GM12873 (cell line): Measurements from ENCODE around the gene TNFRSF1A.

ENCODE experiments used
- TF ChIP-seq, protein P1 (sequence below): IDR thresholded peaks from 2 replicates; pipeline ENCODE4 v1.5.1; 2012; ENCODE audit warnings: low read depth, mild to moderate bottlenecking, moderate library complexity, low read length, control low read depth; ENCODE audit not compliant: insufficient read depth; ENCODE audit errors: missing control alignments

TNFRSF1A gene

DNA sequence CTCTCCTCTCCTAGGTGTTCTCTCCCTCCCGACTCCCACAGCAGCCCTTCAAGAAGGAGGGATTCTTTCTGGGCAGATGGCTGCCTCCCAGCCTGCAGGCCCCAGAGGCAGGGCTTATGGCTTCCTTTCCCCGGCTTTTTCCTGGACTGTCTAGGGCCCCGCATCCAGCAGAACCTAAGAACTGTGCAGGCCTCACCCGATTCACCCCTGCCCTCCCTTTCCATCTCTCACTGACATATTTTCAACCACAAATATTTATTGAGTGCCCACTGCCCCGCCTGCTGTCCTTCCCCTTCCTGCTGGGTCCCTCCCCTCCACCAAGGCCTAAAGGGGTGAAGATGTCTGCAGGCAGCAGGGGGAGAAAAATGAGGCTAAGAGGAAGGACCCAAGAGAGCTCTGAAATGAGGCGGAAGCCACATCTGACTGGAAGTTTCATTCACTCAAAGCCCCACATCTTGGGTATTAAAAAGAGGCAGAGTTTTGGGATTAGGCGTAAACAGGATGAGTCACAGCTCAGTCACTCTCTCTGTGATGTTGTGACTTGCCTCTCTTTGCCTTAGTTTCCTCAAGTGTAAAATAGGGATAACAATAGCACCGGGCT, 30.6 kb upstream of the TNFRSF1A start:
- TF ChIP-seq, protein P1, sequence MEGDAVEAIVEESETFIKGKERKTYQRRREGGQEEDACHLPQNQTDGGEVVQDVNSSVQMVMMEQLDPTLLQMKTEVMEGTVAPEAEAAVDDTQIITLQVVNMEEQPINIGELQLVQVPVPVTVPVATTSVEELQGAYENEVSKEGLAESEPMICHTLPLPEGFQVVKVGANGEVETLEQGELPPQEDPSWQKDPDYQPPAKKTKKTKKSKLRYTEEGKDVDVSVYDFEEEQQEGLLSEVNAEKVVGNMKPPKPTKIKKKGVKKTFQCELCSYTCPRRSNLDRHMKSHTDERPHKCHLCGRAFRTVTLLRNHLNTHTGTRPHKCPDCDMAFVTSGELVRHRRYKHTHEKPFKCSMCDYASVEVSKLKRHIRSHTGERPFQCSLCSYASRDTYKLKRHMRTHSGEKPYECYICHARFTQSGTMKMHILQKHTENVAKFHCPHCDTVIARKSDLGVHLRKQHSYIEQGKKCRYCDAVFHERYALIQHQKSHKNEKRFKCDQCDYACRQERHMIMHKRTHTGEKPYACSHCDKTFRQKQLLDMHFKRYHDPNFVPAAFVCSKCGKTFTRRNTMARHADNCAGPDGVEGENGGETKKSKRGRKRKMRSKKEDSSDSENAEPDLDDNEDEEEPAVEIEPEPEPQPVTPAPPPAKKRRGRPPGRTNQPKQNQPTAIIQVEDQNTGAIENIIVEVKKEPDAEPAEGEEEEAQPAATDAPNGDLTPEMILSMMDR, result no peak

DNA sequence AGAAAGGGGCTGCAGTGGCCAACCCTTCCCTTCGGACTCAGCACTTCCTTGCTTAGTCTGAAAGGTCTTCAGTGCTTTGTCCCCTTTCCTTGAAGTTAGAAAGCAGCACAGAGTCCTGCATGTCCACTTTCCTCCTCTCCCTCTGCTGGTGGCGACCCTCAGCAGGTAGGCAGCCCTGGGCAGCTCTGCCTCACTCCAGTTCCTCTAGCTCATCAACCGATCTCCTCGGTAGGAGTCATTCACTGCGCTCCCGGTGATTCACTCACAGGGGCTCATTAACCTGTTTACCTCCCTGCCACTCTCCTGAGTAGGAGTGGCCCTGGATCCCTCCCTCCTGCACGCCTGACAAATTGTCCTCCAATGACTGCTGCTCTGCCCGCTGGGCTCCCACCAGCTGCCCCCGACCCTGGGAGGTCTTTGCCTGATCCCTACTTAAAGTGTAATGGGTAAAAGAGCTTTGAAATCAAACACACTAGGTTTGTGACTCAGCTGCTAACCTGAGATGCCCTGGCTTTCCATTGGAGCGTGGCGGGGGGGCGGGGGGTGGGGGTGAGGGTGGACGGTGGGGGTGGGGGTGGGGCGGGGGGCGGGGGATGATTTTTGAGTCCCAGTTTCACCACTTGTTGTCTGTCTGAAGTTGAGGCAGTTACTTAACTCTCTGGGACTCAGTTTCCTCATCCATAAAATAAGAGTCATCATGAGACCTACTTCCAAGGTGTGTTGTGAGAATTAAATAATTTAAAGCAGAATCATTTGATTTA, 29.3 kb upstream of the TNFRSF1A start:
- TF ChIP-seq, protein P1, result no peak

DNA sequence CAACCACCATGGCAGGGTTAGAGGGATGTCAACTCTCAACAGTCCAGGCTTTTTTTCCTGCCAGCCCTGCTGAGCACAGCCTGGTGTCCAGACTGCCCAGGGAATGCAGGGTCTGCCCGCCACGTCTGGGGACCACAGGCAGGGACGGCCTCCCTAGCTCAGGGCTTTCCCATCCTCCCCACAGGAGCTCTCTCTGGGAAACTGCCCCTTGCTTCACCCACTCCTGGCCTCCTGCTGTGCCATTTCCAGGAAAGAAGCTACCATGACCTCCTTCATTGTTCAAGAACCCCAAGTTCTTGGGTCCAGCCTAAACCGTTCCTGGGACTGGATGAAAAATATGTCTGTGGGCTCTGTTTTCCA, 28.7 kb upstream of the TNFRSF1A start:
- TF ChIP-seq, protein P1, result no peak

DNA sequence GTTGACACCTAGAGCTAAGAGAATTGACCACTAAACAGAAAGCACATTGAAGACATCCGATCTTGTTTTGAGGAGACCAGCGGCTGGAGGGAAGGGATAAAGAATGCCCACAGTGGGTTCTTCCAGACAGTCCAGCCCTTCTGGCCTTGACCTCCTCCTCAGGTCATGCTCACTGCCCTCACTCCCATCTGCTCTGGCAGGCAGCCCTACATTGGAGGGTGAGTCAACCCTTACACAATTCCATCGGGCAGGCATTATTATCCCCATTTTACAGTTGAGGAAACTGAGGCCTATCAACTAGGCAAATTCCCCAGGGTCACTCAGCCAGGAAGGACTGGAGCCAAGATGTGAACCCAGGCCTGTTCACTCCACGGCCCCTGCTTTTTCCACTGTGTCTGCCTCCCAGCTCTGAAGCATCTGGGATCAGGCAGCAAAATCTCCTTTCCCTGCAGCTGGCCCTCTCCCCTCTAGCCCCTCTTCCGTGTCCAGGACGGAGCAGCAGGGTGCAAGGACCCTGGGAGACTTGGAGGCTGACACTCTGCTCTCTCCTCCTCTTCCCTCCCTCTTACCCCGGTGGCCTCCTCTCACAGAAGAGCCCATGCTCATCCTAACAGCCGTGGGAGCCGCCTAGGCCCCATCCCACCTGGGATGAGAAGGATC, 28.2 kb upstream of the TNFRSF1A start:
- TF ChIP-seq, protein P1, result no peak

DNA sequence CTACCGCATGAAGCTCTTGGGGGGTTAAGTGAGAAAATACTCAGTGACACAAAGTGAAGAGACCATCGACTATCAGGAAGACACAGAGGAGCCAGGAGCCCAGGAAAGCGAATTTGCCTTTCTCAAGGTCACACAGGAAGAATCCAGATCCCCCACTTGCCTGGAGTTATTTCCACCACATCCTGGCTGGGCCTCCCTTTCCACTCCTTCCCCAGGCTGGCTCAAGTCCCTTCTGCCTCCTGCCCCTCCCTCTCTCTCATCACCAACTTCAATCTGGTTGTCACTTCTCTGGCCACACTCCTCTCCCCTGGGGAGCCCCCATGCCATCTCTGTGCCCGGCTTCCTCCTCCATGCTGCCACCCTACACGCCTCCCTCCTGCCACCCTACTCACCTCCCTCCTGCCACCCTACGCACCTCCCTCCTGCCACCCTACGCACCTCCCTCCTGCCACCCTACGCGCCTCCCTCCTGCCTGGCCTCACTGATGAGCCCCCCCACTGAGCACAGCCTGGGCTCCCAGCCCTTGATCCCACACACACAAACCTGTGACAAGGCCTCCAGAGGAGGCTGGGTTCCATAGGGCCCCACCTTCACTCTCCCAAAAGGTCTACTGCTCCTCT, 27.1 kb upstream of the TNFRSF1A start:
- TF ChIP-seq, protein P1, result no peak

DNA sequence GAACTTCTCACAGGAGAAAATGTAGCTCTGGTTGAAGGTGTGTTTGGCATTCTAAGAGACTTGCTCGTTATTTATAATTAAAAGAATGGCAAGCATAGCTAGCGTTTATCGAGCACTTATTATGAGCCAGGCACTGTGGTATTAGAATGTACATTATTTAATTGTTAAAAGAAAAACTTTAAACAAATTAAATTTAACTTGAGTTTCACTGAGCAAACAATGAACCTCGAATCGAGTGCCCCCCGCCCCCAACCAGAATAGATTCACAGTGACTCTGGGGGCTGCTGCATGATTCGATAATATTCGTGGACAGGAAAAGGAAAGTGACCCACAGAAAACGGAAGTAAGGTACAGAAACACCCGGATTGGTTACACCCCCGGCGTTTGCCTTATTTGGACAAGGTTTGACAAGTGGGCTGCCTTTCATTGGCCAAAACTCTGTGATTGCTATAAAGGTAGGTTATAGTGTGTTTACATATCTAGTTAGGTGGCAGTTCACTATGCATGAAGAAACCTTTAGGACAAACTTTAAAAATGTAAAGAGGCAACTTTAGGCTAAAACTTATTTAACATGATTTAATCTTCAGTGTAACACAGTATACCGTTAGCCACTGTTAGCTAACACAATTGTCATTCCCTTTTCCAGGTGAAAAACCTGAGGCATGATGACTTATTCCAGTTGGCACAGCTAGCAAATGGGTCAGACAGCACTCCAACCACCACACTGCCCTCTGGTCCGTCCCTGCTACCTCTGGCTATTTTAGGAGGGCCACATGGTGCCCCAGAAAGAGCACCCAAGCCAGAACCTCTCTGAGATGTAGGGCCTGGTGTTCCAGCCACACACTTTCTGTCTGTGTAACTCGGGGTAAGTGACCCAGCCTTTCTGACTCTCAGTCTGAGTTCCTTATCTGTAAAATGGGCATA, 26.4 kb upstream of the TNFRSF1A start:
- TF ChIP-seq, protein P1, result no peak
